Left ventricle myocardium superior (tissue), 1 donor: Measurements from ENCODE around the gene RAET1E. TPM values are rescaled to one million over a fixed set of nuclear protein-coding genes. Genes with fewer than 3 reads are reported as not detected.
A peak's percentile ranks its signal among the peaks of the same experiment; 100 is the strongest.
"Not testable (repeated sequence)": the region's sequence is repeated elsewhere in the genome, so short reads cannot be mapped to it uniquely, and the experiment has no call there.

Experiments
- ATAC-seq: fragments of 200-7000 bp; cut with Tn5 transposase; one replicate; pipeline ENCODE4 v1.9.1; 2020; ENCODE audit warnings: mild to moderate bottlenecking, moderate library complexity
- DNase-seq: peaks from one replicate; pipeline ENCODE4 v3.0.0-alpha.2; 2020
- intact Hi-C: fragments of 100-400 bp; cut with micrococcal nuclease; formaldehyde crosslinking; loops from one replicate; pipeline ENCODE4 v1.11.0; 2022
- total RNA-seq: library from RNA; stranded (reverse); fragmentation: NEBNext Ultra II Directional; extraction: Animal tissue kit (Norgen Biotek cat#: 25700); gene quantifications from one replicate; pipeline ENCODE4 v1.2.1, GENCODE V29; 2021
- donor health status: DM: no; HTN: yes; CAD: no; lungs with severe emphysema.

The RAET1E gene
- total RNA-seq, 1 donor from 2014 or later, result 0.79 TPM

GRCh38 chr6:149899486-149899885, 1.6 kb upstream of the RAET1E start:
- DNase-seq (no peak), ATAC-seq (no peak)
- intact Hi-C loops, result no loop called here

DNA sequence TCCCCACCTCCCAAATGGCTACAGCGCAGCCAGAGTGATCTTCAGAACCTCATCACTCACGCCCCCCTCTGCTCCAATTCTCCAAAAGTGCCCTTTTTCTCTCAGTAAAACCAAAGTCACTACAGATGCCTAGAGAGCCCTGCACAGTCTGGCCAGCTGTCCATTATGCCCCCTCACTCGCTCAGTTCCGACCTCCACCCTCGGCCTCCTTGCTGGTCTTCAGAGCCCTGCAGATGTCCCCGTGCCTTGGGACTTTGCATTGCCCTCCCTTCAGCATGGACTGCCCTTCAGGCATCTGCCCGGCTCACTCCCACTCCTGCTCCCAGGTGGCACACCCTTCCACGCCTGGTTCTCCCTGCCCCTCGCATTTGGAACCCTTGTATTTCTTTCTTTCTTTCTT, 1.1 kb upstream of the RAET1E start:
- intact Hi-C loops, result no loop called here
- DNase-seq, result no peak
- no peak for ATAC-seq

DNA sequence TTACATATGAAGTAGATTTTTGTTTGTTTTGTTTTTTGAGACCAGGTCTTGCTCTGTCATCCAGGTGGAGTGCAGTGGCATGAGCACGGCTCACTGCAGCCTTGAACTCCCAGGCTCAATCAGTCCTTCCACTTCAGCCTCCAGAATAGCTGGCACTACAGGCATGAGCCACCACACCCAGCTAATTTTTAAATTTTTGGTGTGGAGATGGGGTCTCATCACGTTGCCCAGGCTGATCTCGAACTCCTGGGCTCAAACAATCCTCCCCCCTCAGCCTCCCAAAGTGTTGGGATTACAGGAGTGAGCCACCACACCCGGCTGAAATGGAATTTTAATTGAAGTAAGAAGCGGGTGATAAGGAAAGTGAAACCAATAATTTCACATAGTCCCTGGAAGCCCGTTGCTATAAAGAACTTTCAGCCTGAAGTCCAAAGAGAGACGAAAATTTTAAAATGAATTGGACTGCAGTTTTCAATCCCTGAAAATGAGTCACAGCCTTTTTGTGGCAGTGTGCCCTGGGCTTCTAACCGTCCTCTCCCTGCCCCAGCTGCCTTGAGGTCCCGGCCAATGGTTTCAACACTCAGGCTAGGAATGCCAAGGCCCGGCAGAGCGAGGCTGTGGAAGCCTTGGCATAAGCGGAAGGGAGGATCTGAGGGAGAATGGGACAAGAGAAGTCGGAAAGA, 757 bp downstream of the RAET1E start:
- intact Hi-C loops, result no loop called here
- DNase-seq, result peak; percentile 85
- peak; percentile 85 for ATAC-seq

DNA sequence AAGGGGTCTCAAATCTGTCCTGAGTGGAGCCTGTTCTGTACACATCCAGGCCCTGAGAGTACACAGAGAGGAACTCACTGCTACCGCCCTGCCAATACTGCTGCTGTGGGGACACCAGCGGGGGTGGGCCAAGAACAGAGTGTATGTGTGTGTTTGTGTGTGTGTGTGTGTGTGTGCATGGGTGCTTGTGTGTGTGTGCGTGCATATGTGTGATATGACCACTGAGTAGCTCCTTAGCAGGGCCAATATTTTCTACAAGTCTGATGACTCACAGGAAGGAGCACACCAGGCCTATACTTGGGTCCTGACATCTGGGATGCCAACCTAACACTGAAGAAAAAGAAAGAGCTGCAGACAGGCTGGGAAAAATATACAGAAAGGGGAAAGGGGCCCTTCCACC, 1.4 kb downstream of the RAET1E start:
- DNase-seq (no peak), ATAC-seq (peak; percentile 7)
- intact Hi-C loops, result no loop called here

DNA sequence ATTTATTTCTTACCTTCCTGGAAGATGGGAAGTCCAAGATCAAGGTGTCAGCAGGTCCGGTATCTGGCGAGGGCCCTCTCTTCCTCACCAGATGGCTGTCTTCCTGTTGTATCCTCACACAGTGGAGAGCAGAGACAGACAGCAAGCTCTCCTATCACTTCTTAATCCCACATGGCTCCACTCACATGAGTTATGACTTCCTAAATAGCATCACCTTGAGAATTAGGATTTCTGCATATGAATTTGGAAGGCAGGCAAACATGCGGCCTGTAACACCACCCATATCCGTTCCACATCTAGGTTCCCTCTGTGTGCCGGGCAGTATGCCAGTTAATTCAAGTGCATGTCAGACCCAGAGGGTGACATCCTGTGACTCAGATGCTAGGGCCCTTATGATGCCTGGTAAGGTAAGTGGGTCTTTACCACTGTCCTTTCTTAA, 2.1 kb downstream of the RAET1E start:
- intact Hi-C loops, result no loop called here
- DNase-seq, result no peak
- peak; percentile 76 for ATAC-seq

GRCh38 chr6:149895048-149895590, 2.8 kb downstream of the RAET1E start:
- ATAC-seq (peak; percentile 85), DNase-seq (peak; percentile 69)
- intact Hi-C loops, result no loop called here

DNA sequence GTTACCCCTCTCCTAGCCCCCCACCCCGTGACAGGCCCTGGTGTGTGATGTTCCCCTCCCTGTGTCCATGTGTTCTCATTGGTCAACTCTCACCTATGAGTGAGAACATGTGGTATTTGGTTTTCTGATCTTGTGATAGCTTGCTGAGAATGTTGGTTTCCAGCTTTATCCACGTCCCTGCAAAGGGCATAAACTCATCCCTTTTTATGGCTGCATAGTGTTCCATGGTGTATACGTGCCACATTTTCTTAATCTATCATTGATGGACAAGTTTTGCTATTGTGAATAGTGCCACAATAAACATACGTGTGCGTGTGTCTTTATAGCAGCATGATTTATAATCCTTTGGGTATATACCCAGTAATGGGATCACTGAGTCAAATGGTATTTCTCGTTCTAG, 6.0 kb downstream of the RAET1E start:
- ATAC-seq, DNase-seq, intact Hi-C loops: not testable (repeated sequence)

GRCh38 chr6:149891259-149891658, 6.7 kb downstream of the RAET1E start:
- intact Hi-C loops, result no loop called here
- ATAC-seq, result no peak
- no peak for DNase-seq

GRCh38 chr6:149890629-149891045, 7.3 kb downstream of the RAET1E start:
- DNase-seq, result no peak
- ATAC-seq, result no peak
- intact Hi-C loops, result no loop called here

GRCh38 chr6:149889326-149889725, 8.6 kb downstream of the RAET1E start:
- intact Hi-C loops, result no loop called here
- no peak for DNase-seq
- ATAC-seq, result no peak

DNA sequence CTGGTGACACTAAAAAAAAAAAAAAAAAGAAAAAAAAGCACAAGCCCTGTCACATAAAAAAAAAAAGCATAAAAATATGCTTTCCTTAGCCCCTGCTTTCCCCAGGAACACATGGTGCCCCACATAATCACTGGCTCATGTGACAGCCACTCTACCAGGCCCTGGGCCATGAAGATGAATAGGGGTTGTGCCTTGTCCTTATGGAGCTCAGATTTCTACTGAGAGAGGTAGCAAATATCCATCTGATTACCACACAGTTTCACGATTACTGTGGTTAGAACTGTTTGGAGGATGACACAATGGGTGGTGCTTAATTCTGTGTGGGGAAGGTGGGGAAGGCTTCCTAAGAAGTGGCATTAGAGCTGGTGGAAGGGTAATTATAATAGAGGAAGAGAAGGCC, 9.3 kb downstream of the RAET1E start:
- ATAC-seq (no peak), DNase-seq (no peak)
- intact Hi-C loops, result no loop called here

GRCh38 chr6:149888093-149888492, 9.8 kb downstream of the RAET1E start:
- ATAC-seq (no peak), DNase-seq (no peak)
- intact Hi-C loops, result no loop called here

- ATAC-seq (no peak), DNase-seq (no peak)
- intact Hi-C loops, result no loop called here
These were observed 10.6 kb downstream of the RAET1E start for GRCh38 chr6:149887343-149887742.

DNA sequence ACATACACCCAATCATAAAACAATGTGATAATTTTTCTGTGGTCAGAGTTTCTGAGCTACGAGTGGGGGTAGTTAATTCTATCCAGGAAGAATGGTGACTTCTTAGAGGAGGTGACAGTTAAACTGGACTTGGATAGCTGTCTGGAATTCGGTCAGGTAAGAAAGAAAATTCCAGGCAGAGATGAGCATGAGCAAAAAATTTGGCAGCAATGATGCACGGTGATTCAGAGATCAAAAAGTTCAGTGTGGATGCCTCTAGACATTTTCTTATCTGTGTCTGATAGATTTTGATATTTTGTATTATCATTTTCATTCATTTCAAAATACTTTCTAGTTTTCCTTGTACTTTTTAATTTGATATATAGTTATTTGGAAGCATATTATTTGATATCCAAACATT, 12.0 kb downstream of the RAET1E start:
- ATAC-seq (no peak), DNase-seq (no peak)
- intact Hi-C loops, result no loop called here

DNA sequence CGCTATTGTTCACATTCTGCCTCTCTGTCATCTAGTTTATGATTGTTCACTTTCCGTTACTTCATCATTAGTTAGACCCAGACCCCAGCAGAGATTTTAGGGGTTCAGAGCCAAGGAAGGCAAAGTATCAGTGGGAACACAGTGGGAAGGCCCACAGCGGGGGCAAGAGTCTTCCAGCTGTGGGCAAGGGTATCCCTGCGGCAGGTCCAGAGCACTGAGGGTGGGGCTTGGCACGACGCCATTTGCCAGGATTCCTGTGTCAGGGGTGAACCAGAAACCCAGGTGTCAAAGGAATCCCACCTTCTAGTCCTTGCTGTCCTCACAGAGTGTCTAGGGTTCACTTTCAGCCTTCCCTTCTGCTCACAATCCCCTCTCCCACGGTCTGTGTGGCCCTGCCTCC, 13.3 kb downstream of the RAET1E start:
- no peak for ATAC-seq
- DNase-seq, result no peak
- intact Hi-C loops, result no loop called here

GRCh38 chr6:149884215-149884614, 13.7 kb downstream of the RAET1E start:
- DNase-seq, result peak; percentile 50
- intact Hi-C loops, result no loop called here
- ATAC-seq, result peak; percentile 69

- DNase-seq (no peak), ATAC-seq (no peak)
- intact Hi-C loops, result no loop called here
These were observed 16.1 kb downstream of the RAET1E start for GRCh38 chr6:149881860-149882259.

DNA sequence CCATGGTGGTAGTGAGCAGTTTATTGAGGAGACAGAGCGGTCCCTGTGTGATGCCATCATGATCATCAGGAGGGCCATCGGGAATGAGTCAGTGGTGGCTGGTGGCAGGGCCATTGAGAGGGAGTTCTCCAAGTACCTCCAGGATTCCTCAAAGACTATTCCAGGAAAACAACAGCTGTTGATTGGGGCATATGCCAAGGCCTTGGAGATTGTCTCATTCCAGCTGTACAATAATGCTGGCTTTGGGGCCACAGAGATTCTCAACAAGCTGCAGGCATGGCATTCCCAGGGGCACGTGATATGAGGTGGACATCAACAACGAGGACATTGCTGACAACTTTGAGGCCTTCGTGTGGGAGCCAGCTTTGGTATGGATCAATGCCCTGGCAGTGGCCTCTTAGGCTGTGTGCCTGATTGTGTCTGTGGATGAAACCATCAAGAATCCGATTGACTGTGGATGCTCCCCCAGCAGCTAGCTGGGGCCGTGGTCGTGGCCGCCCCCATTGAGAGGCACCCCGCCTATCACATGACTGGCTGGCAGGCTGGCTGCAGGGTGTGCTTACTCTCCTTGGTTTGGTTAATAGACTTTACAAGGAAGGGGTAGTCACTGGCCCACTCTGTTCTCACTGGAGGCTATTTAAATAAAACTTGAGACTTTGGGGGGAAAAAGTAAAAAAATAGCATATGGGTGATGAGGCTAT, 16.7 kb downstream of the RAET1E start:
- intact Hi-C loops, result no loop called here
- ATAC-seq, result no peak
- no peak for DNase-seq

- DNase-seq (no peak), ATAC-seq (no peak)
- intact Hi-C loops, result no loop called here
These were observed 20.3 kb downstream of the RAET1E start for GRCh38 chr6:149877659-149878058.

DNA sequence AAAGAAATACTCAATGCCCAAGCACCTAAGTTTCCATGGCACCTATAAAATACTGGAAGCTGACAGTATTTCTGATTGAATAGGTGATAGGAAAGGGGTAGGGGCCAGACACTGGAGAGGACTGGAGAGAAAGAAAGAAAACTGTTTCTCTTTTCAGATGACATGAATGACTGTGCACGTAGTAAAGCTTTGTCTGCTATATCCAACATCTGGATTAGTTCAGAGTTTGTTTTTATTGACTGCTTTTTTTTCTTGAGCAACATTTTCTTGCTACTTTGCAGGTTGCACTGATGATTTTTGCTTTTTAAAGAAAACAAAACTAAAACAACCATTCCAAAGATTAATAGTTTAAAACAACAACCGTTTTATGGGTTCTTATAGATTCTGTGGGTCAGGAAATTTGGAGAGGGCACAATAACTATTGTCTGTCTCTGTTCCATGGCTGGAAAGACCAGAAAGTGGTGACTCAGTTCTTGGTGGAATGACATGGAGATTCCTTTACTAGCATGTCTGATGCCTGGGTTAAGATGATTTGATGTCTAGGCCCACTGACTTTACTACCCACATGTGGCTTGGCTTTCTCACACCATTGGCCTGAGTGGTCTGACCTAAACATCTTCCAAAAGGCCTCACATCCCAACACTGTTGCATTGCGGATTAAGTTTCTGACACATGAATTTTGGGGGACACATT, 21.5 kb downstream of the RAET1E start:
- ATAC-seq (no peak), DNase-seq (no peak)
- intact Hi-C loops, result no loop called here
